B cell (primary cell): ENCODE results near the gene GPR183.

Source experiments
- EZH2 ChIP-seq: IDR thresholded peaks from 2 replicates; pipeline ENCODE4 v1.6.1; 2012; ENCODE audit warnings: borderline replicate concordance, low read depth, mild to moderate bottlenecking, moderate library complexity, low read length; ENCODE audit not compliant: insufficient read depth, poor library complexity, severe bottlenecking
- TF ChIP-seq, protein P1 (sequence below): fragments of 200-600 bp; IDR thresholded peaks from one replicate; pipeline ENCODE4 v1.8.0; 2022; ENCODE audit warnings: antibody characterized with exemption, mild to moderate bottlenecking

DNA sequence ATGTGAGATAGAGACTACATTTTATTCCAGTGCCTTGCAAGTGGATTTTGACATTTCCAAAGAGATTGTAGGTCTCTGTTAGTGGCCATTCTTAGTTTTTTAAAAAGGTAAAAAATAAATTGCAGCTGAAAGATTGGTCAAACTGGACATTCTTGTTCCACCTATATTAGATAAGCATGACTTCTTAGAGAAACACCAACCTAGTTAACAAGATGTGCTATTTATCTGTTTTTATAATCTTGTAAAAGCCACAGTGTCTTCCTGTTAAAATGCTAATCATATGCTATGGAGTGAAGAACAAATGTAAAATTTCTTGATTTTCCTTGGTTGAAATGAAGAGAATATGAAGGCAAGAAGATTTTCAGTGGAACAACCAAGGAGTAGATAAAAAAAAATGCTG is 33.4 kb upstream of the GPR183 start:
- TF ChIP-seq, protein P1, sequence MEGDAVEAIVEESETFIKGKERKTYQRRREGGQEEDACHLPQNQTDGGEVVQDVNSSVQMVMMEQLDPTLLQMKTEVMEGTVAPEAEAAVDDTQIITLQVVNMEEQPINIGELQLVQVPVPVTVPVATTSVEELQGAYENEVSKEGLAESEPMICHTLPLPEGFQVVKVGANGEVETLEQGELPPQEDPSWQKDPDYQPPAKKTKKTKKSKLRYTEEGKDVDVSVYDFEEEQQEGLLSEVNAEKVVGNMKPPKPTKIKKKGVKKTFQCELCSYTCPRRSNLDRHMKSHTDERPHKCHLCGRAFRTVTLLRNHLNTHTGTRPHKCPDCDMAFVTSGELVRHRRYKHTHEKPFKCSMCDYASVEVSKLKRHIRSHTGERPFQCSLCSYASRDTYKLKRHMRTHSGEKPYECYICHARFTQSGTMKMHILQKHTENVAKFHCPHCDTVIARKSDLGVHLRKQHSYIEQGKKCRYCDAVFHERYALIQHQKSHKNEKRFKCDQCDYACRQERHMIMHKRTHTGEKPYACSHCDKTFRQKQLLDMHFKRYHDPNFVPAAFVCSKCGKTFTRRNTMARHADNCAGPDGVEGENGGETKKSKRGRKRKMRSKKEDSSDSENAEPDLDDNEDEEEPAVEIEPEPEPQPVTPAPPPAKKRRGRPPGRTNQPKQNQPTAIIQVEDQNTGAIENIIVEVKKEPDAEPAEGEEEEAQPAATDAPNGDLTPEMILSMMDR = no peak
- TF ChIP-seq EZH2 = no peak
